Eye (tissue), 1 donor: ENCODE data around the gene FBLN1.
"Not testable (repeated sequence)": the region's sequence is repeated elsewhere in the genome, so short reads cannot be mapped to it uniquely, and the experiment has no call there.

Experiments used
- DNase-seq: peaks from one replicate; pipeline ENCODE4 v3.0.0-alpha.2; 2015

Gene FBLN1

GRCh38 chr22:45477366-45478107 lies 25.1 kb upstream of the FBLN1 start:
- DNase-seq, result no peak

GRCh38 chr22:45478108-45478771 lies 24.4 kb upstream of the FBLN1 start:
- DNase-seq, result peak; percentile 87

- DNase-seq, result no peak
These were observed 22.0 kb upstream of the FBLN1 start for GRCh38 chr22:45480717-45481116.

GRCh38 chr22:45481661-45482060 lies 21.0 kb upstream of the FBLN1 start:
- no peak for DNase-seq

GRCh38 chr22:45482169-45482568 lies 20.5 kb upstream of the FBLN1 start:
- no peak for DNase-seq

GRCh38 chr22:45483319-45483718 lies 19.4 kb upstream of the FBLN1 start:
- no peak for DNase-seq

- DNase-seq, result no peak
These were observed 18.7 kb upstream of the FBLN1 start for GRCh38 chr22:45483918-45484499.

- no peak for DNase-seq
These were observed 17.9 kb upstream of the FBLN1 start for GRCh38 chr22:45484742-45485141.

- no peak for DNase-seq
These were observed 17.4 kb upstream of the FBLN1 start for GRCh38 chr22:45485261-45485660.

- DNase-seq, result no peak
These were observed 13.8 kb upstream of the FBLN1 start for GRCh38 chr22:45488764-45489370.

GRCh38 chr22:45490836-45491235 lies 11.8 kb upstream of the FBLN1 start:
- no peak for DNase-seq

GRCh38 chr22:45491841-45492240 lies 10.8 kb upstream of the FBLN1 start:
- DNase-seq, result no peak

- peak; percentile 56 for DNase-seq
These were observed 9.4 kb upstream of the FBLN1 start for GRCh38 chr22:45493286-45493771.

GRCh38 chr22:45494306-45494705 lies 8.4 kb upstream of the FBLN1 start:
- not testable (repeated sequence) for DNase-seq

- DNase-seq, result not testable (repeated sequence)
These were observed 7.1 kb upstream of the FBLN1 start for GRCh38 chr22:45495616-45496015.

- DNase-seq, result no peak
These were observed 6.2 kb upstream of the FBLN1 start for GRCh38 chr22:45496451-45496941.

- no peak for DNase-seq
These were observed 5.1 kb upstream of the FBLN1 start for GRCh38 chr22:45497351-45498145.

GRCh38 chr22:45499746-45500145 lies 2.9 kb upstream of the FBLN1 start:
- no peak for DNase-seq

- DNase-seq, result peak; percentile 69
These were observed 550 bp downstream of the FBLN1 start for GRCh38 chr22:45503050-45503815.

GRCh38 chr22:45503816-45504372 lies 1.2 kb downstream of the FBLN1 start:
- peak; percentile 78 for DNase-seq
